GM23338 (cell line): ENCODE measurements around the gene SHB. TPM values are rescaled to one million over a fixed set of nuclear protein-coding genes. Genes with fewer than 3 reads are reported as not detected.

ENCODE experiments used
- ATAC-seq: fragments of 200-7000 bp; cut with Tn5 transposase; 3 replicates; pipeline ENCODE4 v1.9.1; 2020
- DNase-seq: peaks from one replicate; pipeline ENCODE4 v3.0.0-alpha.2; 2015; ENCODE audit warnings: low spot score
- H2AFZ ChIP-seq: fragments of 200-600 bp; sonication (generic); 2 replicates; pipeline ENCODE4 v1.8.0; 2016; ENCODE audit warnings: antibody characterized with exemption, mild to moderate bottlenecking, moderate library complexity
- H3F3A ChIP-seq: fragments of 200-600 bp; sonication (generic); replicated peaks from 2 replicates; pipeline ENCODE4 v1.8.0; 2017; ENCODE audit warnings: antibody characterized with exemption, mixed run types, low read depth
- H3K27ac ChIP-seq: fragments of 200-600 bp; sonication (generic); 2 replicates; pipeline ENCODE4 v1.6.1; 2016; ENCODE audit warnings: low read depth
- H3K27me3 ChIP-seq: fragments of 200-600 bp; sonication (generic); 2 replicates; pipeline ENCODE4 v1.8.0; 2016; ENCODE audit warnings: mild to moderate bottlenecking, mixed run types, moderate library complexity; ENCODE audit not compliant: insufficient read depth
- H3K36me3 ChIP-seq: fragments of 200-600 bp; sonication (generic); 2 replicates; pipeline ENCODE4 v1.8.0; 2016; ENCODE audit warnings: mild to moderate bottlenecking; ENCODE audit not compliant: insufficient read depth
- H3K4me1 ChIP-seq: fragments of 200-600 bp; sonication (generic); 2 replicates; pipeline ENCODE4 v1.8.0; 2016; ENCODE audit warnings: mild to moderate bottlenecking, moderate library complexity; ENCODE audit not compliant: insufficient read depth
- H3K4me2 ChIP-seq: fragments of 200-600 bp; sonication (generic); 2 replicates; pipeline ENCODE4 v1.7.1; 2017; ENCODE audit warnings: mixed run types
- H3K4me3 ChIP-seq: fragments of 200-600 bp; sonication (generic); 2 replicates; pipeline ENCODE4 v1.6.1; 2016; ENCODE audit warnings: mixed run types
- H3K79me2 ChIP-seq: fragments of 200-600 bp; sonication (generic); replicated peaks from 2 replicates; pipeline ENCODE4 v1.8.0; 2017; ENCODE audit warnings: mild to moderate bottlenecking; ENCODE audit not compliant: insufficient read depth
- H3K9me2 ChIP-seq: fragments of 200-600 bp; sonication (generic); 2 replicates; pipeline ENCODE4 v1.8.0; 2017; ENCODE audit not compliant: insufficient read depth
- H4K20me1 ChIP-seq: fragments of 200-600 bp; sonication (generic); replicated peaks from 2 replicates; pipeline ENCODE4 v1.8.0; 2017; ENCODE audit warnings: mild to moderate bottlenecking; ENCODE audit not compliant: insufficient read depth
- H3K27ac Mint-ChIP-seq: 2 replicates; pipeline ENCODE4 v1.8.0; 2020; ENCODE audit warnings: inconsistent platforms, mild to moderate bottlenecking, moderate library complexity, mixed read lengths
- H3K27me3 Mint-ChIP-seq: 3 replicates; pipeline ENCODE4 v1.8.0; 2022; ENCODE audit warnings: low read depth, mild to moderate bottlenecking, moderate library complexity, mixed read lengths, inconsistent platforms; ENCODE audit not compliant: insufficient read depth, poor library complexity
- H3K36me3 Mint-ChIP-seq: 3 replicates; pipeline ENCODE4 v1.8.0; 2021; ENCODE audit warnings: low read depth, mild to moderate bottlenecking, inconsistent platforms, moderate library complexity, mixed read lengths
- H3K4me1 Mint-ChIP-seq: 3 replicates; pipeline ENCODE4 v1.8.0; 2020; ENCODE audit warnings: mild to moderate bottlenecking, inconsistent platforms, mixed read lengths
- H3K4me3 Mint-ChIP-seq: 3 replicates; pipeline ENCODE4 v1.8.0; 2021; ENCODE audit warnings: moderate library complexity, mild to moderate bottlenecking, inconsistent platforms, mixed read lengths
- H3K9me3 Mint-ChIP-seq: 3 replicates; pipeline ENCODE4 v1.8.0; 2020; ENCODE audit warnings: moderate library complexity, mild to moderate bottlenecking, inconsistent platforms, mixed read lengths
- CREB1 ChIP-seq: fragments of 250-450 bp; sonication (Bioruptor Pico); IDR thresholded peaks from 2 replicates; pipeline ENCODE4 v1.5.0; 2020; ENCODE audit warnings: low read depth, mild to moderate bottlenecking, moderate library complexity
- ETS1 ChIP-seq: IDR thresholded peaks from 2 replicates; pipeline ENCODE4 v1.6.1; 2016; ENCODE audit warnings: antibody characterized with exemption
- EZH2phosphoT487 ChIP-seq: fragments of 200-600 bp; sonication (generic); IDR thresholded peaks from one replicate; pipeline ENCODE4 v1.8.1; 2018; ENCODE audit warnings: antibody characterized with exemption; ENCODE audit not compliant: unreplicated experiment
- JUNB ChIP-seq: IDR thresholded peaks from one replicate; pipeline ENCODE4 v1.6.1; 2016; ENCODE audit warnings: antibody characterized with exemption; ENCODE audit not compliant: unreplicated experiment
- NANOG ChIP-seq: IDR thresholded peaks from 2 replicates; pipeline ENCODE4 v1.6.1; 2016; ENCODE audit warnings: antibody characterized with exemption, borderline replicate concordance
- REST ChIP-seq: IDR thresholded peaks from one replicate; pipeline ENCODE4 v1.6.1; 2018; ENCODE audit warnings: antibody characterized with exemption; ENCODE audit not compliant: unreplicated experiment
- STAT1 ChIP-seq: IDR thresholded peaks from one replicate; pipeline ENCODE4 v1.6.1; 2016; ENCODE audit warnings: antibody characterized with exemption; ENCODE audit not compliant: unreplicated experiment
- ZNF331 ChIP-seq: fragments of 250-450 bp; sonication (Bioruptor Pico); IDR thresholded peaks from 2 replicates; pipeline ENCODE4 v1.5.0; 2020; ENCODE audit warnings: low read depth, mild to moderate bottlenecking, moderate library complexity
- polyA plus RNA-seq: library from polyadenylated mRNA; unstranded; fragments of >200 nt; fragmentation: Nextera tagmentation; extraction: Ambion mirVana; gene quantifications from 2 replicates; pipeline ENCODE4 v1.2.1, GENCODE V29; 2016
- total RNA-seq: library from RNA; depleted of rRNA; stranded (reverse); fragments of >200 nt; shearing (Covaris generic); gene quantifications from 2 replicates; pipeline ENCODE4 v1.2.3, GENCODE V29; 2014

SHB gene
- total and polyA plus RNA-seq, 2 experiments from 2014 or later: 1.5 to 14.0 TPM

GRCh38 chr9:38009035-38009501 lies 60.0 kb downstream of the SHB start (continued):
- TF ChIP-seq ZNF331 (CRISPR knock-in tag) (no peak), STAT1 (no peak), ETS1 (no peak), JUNB (no peak)

- peak overlapping the region; percentile 51 for H3K4me2 ChIP-seq
- H3K79me2 ChIP-seq: 0 out of 2 replicates have a peak, but pooled peaks cover 4% of the 10 kb centered on the region
- ATAC-seq (peak; percentile 64), DNase-seq (no peak)
- H3K4me3 Mint-ChIP-seq: no peak overlapping the region; the same call in 2 of the 3 replicates
- no peaks in the 10 kb centered on the region for H3F3A ChIP-seq
- H3K27me3 ChIP-seq: no peaks in the 10 kb centered on the region
- H2AFZ ChIP-seq: no peak overlapping the region
- no peak overlapping the region for H3K4me3 ChIP-seq
- no peak for TF ChIP-seq CREB1 (CRISPR knock-in tag)
- H3K4me1 ChIP-seq: peaks cover 28% of the 10 kb centered on the region
- no peak overlapping the region for H3K27ac ChIP-seq
- peaks cover 13% of the 10 kb centered on the region for H3K27me3 Mint-ChIP-seq
- H3K9me3 Mint-ChIP-seq: no peaks in the 10 kb centered on the region
- no peaks in the 10 kb centered on the region for H3K9me2 ChIP-seq
- H3K4me1 Mint-ChIP-seq: peaks cover 43% of the 10 kb centered on the region
- no peaks in the 10 kb centered on the region for H3K36me3 ChIP-seq
- H3K27ac Mint-ChIP-seq: peak overlapping the region; percentile 76
- H3K36me3 Mint-ChIP-seq: no peaks in the 10 kb centered on the region
- H4K20me1 ChIP-seq: no peaks in the 10 kb centered on the region
Measured at GRCh38 chr9:38008168-38009034, 60.6 kb downstream of the SHB start.

- Mint-ChIP-seq H3K4me1 (peaks cover 35% of the 10 kb centered on the region), H3K36me3 (no peaks in the 10 kb centered on the region), H3K4me3 (no peak overlapping the region), H3K27me3 (peaks cover 11% of the 10 kb centered on the region), H3K27ac (no peak overlapping the region; the same call in 1 of the 2 replicates), H3K9me3 (no peaks in the 10 kb centered on the region)
- H3F3A ChIP-seq: no peaks in the 10 kb centered on the region
- DNase-seq (no peak), ATAC-seq (no peak)
- H3K4me3 ChIP-seq: no peak overlapping the region
- H3K36me3 ChIP-seq: no peaks in the 10 kb centered on the region
- no peaks in the 10 kb centered on the region for H3K27me3 ChIP-seq
- peaks cover 23% of the 10 kb centered on the region for H3K4me1 ChIP-seq
- no peak overlapping the region for H2AFZ ChIP-seq
- H3K4me2 ChIP-seq: no peak overlapping the region
- no peaks in the 10 kb centered on the region for H3K9me2 ChIP-seq
- 0 out of 2 replicates have a peak, but pooled peaks cover 4% of the 10 kb centered on the region for H3K79me2 ChIP-seq
- no peaks in the 10 kb centered on the region for H4K20me1 ChIP-seq
- no peak overlapping the region for H3K27ac ChIP-seq
- no peak for TF ChIP-seq CREB1 (CRISPR knock-in tag)
- TF ChIP-seq NANOG: no peak
- no peak for TF ChIP-seq REST
- TF ChIP-seq ETS1: no peak
- no peak for TF ChIP-seq EZH2phosphoT487
- TF ChIP-seq JUNB: no peak
- no peak for TF ChIP-seq ZNF331 (CRISPR knock-in tag)
Measured at GRCh38 chr9:38007016-38007415, 62.0 kb downstream of the SHB start.
